ENCODE data around the gene CX3CR1.
A peak's percentile ranks its signal among the peaks of the same experiment; 100 is the strongest.
"Not testable (repeated sequence)": the region's sequence is repeated elsewhere in the genome, so short reads cannot be mapped to it uniquely, and the experiment has no call there.

CX3CR1 gene

DNA sequence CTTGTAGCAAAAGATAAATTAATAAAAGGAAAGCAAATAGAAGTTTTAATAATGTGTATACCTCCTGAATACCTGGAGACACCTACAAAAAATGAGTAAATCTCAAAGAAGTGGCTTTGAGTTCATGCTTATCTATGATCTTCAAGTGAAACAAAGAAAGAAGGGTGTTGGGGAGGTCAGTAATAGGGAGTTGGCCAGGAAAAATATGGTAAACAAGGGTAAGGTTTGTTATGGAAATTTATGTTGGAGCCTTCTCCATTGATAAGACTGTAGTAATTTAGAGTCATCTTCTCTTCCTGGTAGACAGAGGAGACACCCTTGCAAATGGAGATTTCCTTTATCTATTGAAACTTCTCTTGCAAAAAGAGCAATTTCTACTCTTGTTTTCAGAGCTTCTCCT is 43.1 kb upstream of the CX3CR1 start:
- no peak for DNase-seq (ENCODE audit: extremely low read depth, low read depth)
- TF ChIP-seq CTCF (IDR thresholded peaks at IDR 0.05; ENCODE audit: low read depth, low read length, missing control alignments): no peak
- H3K4me3 ChIP-seq (replicated peaks; ENCODE audit: low read depth, low read length): no peak overlapping the region

DNA sequence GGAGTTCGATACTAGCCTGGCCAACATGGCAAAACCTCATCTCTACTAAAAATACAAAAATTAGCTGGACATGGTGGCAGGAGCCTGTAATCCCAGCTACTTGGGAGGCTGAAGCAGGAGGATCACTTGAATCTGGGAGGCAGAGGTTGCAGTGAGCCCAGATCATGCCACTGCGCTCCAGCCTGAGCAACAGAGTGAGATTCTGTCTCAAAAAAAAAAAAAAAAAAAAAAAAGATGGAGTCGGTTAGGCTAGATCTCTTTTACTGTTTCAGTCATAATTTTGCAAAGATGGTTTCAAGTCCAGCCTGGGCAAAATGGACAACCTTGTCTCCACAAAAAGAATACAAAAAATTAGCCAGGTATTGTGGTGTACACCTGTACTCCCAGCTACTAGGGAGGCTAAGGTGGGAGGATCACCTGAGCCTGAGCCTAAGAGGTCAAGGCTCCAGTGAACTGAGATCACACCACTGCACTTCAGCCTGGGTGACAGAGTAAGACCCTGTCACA is 42.4 kb upstream of the CX3CR1 start:
- not testable (repeated sequence) for DNase-seq (ENCODE audit: extremely low read depth, low read depth); H3K4me3 ChIP-seq (replicated peaks; ENCODE audit: low read depth, low read length)

DNA sequence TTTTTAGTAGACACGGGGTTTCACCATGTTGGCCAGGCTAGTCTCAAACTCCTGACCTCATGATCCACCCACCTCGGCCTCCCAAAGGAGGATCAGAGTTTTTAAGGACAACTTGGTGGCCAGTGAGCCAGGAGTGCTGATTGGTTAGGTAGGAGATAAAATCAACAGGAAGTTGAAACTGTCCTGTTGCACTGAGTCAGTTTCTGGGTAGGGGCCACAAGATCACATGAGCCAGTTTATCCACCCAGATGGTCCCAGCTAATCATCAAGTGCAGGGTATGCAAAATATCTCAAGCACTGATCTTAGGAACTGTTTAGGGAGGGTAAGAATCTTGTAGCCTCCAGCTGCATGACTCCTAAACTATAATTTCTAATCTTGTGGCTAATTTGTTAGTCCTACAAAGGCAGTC is 41.7 kb upstream of the CX3CR1 start:
- peak; percentile 9 for DNase-seq (ENCODE audit: extremely low read depth, low read depth)
- H3K4me3 ChIP-seq (replicated peaks; ENCODE audit: low read depth, low read length): not testable (repeated sequence)

- DNase-seq (ENCODE audit: extremely low read depth, low read depth): no peak
- TF ChIP-seq CTCF (IDR thresholded peaks at IDR 0.05; ENCODE audit: low read depth, low read length, missing control alignments): no peak
- H3K4me3 ChIP-seq (replicated peaks; ENCODE audit: low read depth, low read length): no peak overlapping the region
Measured at GRCh38 chr3:39319249-39319648, 39.4 kb upstream of the CX3CR1 start.

- no peak overlapping the region for H3K4me3 ChIP-seq (replicated peaks; ENCODE audit: low read depth, low read length)
- no peak for TF ChIP-seq CTCF (IDR thresholded peaks at IDR 0.05; ENCODE audit: low read depth, low read length, missing control alignments)
- DNase-seq (ENCODE audit: extremely low read depth, low read depth): no peak
Measured at GRCh38 chr3:39318301-39318700, 38.5 kb upstream of the CX3CR1 start.

DNA sequence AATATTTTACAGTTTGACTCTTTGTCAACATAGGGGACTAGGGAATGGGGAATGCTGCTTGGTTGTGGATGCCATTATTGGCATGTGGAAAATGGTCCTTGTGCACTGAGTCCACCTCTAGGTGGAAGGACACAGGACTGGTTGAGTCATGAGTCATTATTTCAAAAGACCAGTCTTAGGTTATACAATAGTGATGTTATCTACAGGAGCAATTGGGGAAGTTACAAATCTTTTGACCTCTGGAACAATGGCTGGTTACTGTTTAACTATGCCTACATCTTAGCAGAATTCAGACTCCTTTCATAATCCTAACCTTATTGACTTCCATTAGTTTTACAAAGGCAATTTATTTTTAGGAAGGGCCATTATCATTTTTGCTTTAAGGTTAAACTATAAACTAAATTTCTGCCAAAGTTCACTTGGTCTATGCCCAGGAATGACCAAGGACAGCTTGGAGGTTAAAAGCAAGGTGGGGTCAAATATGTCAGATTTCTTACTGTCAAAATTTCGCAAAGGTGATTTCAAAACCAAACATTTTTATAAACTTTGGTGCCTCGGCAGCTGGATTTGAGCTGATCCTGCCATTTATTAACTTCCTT is 37.8 kb upstream of the CX3CR1 start:
- no peak for DNase-seq (ENCODE audit: extremely low read depth, low read depth)
- H3K4me3 ChIP-seq (replicated peaks; ENCODE audit: low read depth, low read length): no peak overlapping the region
- no peak for TF ChIP-seq CTCF (IDR thresholded peaks at IDR 0.05; ENCODE audit: low read depth, low read length, missing control alignments)

DNA sequence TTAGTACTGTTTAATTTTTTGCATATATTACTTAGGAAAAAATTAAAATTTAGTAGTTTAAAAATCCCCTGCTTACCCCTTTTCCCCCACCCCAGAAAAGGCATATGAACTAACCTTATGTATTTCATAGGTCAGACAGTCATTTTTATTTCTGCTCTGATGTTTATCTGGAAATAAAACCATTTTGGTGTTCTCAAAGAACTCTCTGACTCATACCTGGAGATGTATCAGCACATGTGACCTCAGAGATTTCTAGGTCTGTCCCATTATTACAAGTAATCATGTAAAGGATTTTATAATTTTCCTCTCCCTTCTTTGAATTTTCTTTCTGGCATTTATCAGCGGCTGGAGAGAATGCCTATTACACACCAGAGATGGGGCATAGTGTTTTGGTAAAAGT is 35.6 kb upstream of the CX3CR1 start:
- no peak overlapping the region for H3K4me3 ChIP-seq (replicated peaks; ENCODE audit: low read depth, low read length)
- no peak for TF ChIP-seq CTCF (IDR thresholded peaks at IDR 0.05; ENCODE audit: low read depth, low read length, missing control alignments)
- DNase-seq (ENCODE audit: extremely low read depth, low read depth): no peak

GRCh38 chr3:39313289-39313688 is 33.5 kb upstream of the CX3CR1 start:
- H3K4me3 ChIP-seq (replicated peaks; ENCODE audit: low read depth, low read length): no peak overlapping the region

More at GRCh38 chr3:39313289-39313688, 33.5 kb upstream of the CX3CR1 start:
- no peak for DNase-seq (ENCODE audit: extremely low read depth, low read depth)
- TF ChIP-seq CTCF (IDR thresholded peaks at IDR 0.05; ENCODE audit: low read depth, low read length, missing control alignments): no peak
